Left ventricle myocardium superior (tissue), 1 donor: ENCODE results near the gene MAMDC2. TPM values are rescaled to one million over a fixed set of nuclear protein-coding genes. Genes with fewer than 3 reads are reported as not detected.
A peak's percentile ranks its signal among the peaks of the same experiment; 100 is the strongest.

Experiments
- ATAC-seq: fragments of 200-7000 bp; cut with Tn5 transposase; one replicate; pipeline ENCODE4 v1.9.1; 2020; ENCODE audit warnings: mild to moderate bottlenecking, moderate library complexity
- DNase-seq: peaks from one replicate; pipeline ENCODE4 v3.0.0-alpha.2; 2020
- intact Hi-C: fragments of 100-400 bp; cut with micrococcal nuclease; formaldehyde crosslinking; loops from one replicate; pipeline ENCODE4 v1.11.0; 2022
- total RNA-seq: library from RNA; stranded (reverse); fragmentation: NEBNext Ultra II Directional; extraction: Animal tissue kit (Norgen Biotek cat#: 25700); gene quantifications from one replicate; pipeline ENCODE4 v1.2.1, GENCODE V29; 2021
- donor health status: DM: no; HTN: yes; CAD: no; lungs with severe emphysema.

Gene MAMDC2
- total RNA-seq, 1 donor from 2014 or later, result 8.9 TPM

- peak; percentile 63 for ATAC-seq
Measured at GRCh38 chr9:70058569-70059116, 15.0 kb downstream of the MAMDC2 start.

GRCh38 chr9:70060148-70060882 is 16.7 kb downstream of the MAMDC2 start:
- ATAC-seq (no peak), DNase-seq (no peak)
- intact Hi-C loops, result no loop called here

More at GRCh38 chr9:70058569-70059116, 15.0 kb downstream of the MAMDC2 start:
- intact Hi-C loops, result no loop called here
- no peak for DNase-seq

- intact Hi-C loops, result no loop called here
- ATAC-seq (no peak), DNase-seq (no peak)
Measured at GRCh38 chr9:70060883-70061507, 17.3 kb downstream of the MAMDC2 start.

- DNase-seq (no peak), ATAC-seq (peak; percentile 53)
- intact Hi-C loops, result no loop called here
Measured at GRCh38 chr9:70061776-70062175, 18.1 kb downstream of the MAMDC2 start.

DNA sequence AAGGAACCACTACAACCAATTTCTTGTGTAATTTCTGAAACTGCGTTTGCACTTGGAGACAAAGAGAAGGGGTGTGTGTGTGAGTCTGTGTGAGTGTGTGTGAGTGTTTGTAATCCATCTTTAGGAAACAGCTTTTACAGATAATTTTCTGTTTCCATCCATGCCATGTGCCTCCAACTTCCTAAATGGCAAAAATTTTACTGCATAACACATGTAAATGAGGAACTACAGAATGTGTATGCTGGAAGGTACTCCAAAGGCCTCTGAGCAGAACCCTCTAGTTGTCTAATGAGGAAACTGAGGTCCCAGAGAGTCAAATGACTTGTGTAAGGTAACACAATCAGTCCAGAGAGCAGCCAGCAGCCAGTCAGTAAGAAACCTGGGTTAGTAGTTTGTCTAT is 20.8 kb downstream of the MAMDC2 start:
- ATAC-seq, result no peak
- intact Hi-C loops, result no loop called here
- no peak for DNase-seq

DNA sequence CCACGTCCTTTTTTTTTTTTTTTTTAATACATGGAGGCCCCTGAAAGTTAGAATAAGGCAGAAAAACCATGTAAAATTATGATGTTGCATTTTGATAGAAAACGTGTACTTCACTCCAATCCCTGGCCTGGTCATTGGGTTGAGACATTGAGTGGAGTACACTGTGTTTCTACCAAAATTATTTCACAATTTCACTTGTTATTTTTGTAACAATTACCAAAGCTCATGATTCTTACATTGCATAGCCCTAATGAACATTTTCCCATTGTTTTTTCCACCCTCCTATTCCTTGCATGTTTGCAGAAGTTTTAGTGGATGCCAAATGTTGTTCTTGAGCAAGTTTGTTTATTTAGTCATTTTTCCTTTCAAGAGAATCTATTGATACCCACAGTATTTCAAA is 21.9 kb downstream of the MAMDC2 start:
- ATAC-seq (peak; percentile 74), DNase-seq (no peak)
- intact Hi-C loops, result no loop called here

DNA sequence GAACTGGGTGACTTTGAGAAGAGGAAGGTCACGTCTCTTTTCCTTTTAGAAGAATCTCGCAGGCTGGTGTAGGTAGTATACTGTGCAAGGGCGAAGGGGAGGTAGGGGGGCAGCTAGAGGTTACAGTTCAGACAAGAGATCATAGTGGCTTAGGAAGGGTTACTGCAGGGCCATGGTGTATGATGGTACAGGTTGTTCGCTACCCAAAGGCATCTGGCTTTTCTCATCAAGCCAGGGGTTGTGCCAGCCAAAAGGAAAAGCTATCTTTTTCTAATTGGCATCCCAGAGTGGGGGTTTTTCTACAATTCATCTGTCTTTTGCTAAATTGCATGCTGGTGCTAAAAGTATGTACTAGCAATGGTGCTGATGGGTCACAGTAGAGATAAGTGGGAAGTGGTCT is 22.8 kb downstream of the MAMDC2 start:
- DNase-seq, result no peak
- ATAC-seq, result no peak
- intact Hi-C loops, result no loop called here

DNA sequence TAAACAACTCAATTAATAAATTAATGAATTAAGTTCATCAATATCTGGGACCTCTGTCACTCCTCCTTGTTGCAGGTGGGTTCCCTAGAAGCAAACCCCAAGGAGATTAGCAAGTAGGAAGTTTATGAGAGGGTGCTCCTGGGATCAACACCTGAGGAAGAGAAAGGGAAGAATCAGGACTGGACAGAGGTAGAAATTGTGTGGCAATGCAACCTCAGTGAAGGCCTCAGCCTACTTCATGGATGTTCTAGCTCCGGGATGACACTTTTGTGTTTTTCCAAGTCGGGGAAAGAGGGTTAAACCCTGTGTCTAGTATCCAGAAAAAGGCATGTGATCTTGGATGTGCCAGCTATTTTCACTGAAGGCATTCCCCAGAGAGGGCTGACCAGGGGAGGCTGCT is 23.2 kb downstream of the MAMDC2 start:
- intact Hi-C loops, result no loop called here
- ATAC-seq, result no peak
- no peak for DNase-seq

GRCh38 chr9:70069704-70070103 is 26.1 kb downstream of the MAMDC2 start:
- ATAC-seq, result peak; percentile 61
- no peak for DNase-seq
- intact Hi-C loops, result no loop called here

DNA sequence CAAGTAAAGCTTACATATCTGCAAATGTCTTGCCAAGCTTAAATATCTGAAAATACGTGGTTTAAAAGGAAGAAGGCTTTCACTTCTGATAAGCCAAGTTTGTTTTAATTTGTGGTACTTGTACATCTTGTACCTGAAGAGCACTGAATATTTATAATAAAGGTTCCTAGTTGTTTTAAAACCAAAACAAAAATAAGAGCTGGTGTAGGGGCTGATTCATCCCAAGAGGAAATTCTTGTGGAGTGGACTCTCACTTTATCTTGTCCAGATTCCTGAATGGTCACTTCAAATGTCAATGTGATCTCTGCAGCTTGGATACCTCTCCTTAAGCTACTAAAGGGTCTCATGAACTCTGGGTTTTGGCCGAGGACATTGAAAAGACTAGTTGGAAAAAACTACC is 29.5 kb downstream of the MAMDC2 start:
- intact Hi-C loops, result no loop called here
- no peak for DNase-seq
- ATAC-seq, result no peak

- no peak for DNase-seq
- intact Hi-C loops, result no loop called here
- ATAC-seq, result peak; percentile 38
Measured at GRCh38 chr9:70073756-70074155, 30.1 kb downstream of the MAMDC2 start.

GRCh38 chr9:70076678-70077077 is 33.0 kb downstream of the MAMDC2 start:
- ATAC-seq (peak; percentile 7), DNase-seq (no peak)
- intact Hi-C loops, result no loop called here

DNA sequence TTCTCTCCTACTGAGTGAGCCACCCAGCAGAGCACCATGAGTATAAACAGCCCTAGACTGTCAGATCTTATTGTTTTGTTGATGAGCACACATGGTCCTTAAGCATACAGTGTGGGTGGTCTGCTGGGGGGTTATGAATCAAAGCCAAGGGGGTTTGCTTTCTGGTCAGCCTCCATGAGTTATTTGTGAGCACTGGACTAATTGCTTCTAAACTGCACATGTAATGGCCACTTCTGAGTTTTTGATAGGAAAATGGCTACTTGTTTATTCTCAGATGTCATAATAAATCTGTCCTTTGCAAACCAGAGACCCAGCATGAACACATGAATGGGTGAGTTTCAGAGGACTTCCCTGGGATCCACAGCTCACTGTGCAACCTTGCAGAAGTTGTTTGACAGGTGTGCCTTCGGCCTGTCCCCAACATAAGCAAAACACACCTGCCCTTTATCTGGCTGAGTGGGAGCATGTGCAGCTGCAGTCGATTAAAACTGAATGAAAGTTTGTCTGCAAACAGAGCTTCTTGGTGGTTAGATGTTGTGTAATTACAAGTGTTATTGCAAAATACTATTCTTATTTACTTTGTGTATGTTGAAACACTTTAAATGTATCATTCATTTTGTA is 35.9 kb downstream of the MAMDC2 start:
- ATAC-seq (peak; percentile 39), DNase-seq (no peak)
- intact Hi-C loops, result no loop called here

GRCh38 chr9:70080481-70081119 is 37.0 kb downstream of the MAMDC2 start:
- intact Hi-C loops, result no loop called here
- peak; percentile 92 for ATAC-seq
- DNase-seq, result peak; percentile 47

DNA sequence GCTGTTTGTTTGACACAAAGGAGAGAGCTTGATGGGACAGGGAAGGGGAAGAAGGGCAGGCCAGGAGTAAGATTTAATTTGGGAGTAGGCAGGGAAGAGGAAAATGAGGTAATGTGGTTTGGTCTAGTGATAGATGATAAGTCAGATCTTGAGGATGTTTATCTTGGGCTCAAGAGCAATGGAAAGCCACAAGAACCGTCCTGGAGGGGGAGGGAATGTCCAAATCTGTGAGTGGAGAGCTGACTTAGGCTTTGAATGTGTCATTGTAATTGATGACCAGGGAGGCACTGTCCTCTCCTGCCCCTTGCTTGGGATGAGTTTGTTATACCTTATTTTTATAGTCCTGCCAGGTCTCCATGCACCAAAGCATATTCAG is 37.5 kb downstream of the MAMDC2 start:
- intact Hi-C loops, result no loop called here
- ATAC-seq (peak; percentile 58), DNase-seq (no peak)

- intact Hi-C loops, result no loop called here
- DNase-seq (no peak), ATAC-seq (peak; percentile 27)
Measured at GRCh38 chr9:70083429-70083828, 39.8 kb downstream of the MAMDC2 start.

DNA sequence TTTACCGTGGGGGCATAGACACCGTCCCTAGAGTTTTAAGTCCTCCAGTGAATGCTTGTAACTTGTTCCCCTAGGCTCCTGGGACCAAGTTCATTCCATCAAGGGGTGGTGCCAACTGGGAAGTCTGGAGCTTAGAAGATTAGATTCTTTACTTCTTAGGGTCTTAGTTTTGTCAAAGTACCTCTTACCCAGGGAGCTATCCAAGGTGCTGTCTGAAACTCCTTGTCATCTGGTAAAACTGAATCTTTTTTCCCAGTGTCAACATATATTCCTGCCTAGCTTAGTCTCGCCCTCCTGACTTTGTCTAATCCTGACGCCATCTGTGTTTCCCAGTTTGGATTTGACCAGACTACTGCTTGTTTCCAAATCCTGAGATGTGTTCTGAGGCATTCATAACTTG is 41.6 kb downstream of the MAMDC2 start:
- intact Hi-C loops, result no loop called here
- ATAC-seq, result no peak
- DNase-seq, result no peak

GRCh38 chr9:70091103-70091502 is 47.5 kb downstream of the MAMDC2 start:
- ATAC-seq (peak; percentile 44), DNase-seq (no peak)
- intact Hi-C loops, result no loop called here

DNA sequence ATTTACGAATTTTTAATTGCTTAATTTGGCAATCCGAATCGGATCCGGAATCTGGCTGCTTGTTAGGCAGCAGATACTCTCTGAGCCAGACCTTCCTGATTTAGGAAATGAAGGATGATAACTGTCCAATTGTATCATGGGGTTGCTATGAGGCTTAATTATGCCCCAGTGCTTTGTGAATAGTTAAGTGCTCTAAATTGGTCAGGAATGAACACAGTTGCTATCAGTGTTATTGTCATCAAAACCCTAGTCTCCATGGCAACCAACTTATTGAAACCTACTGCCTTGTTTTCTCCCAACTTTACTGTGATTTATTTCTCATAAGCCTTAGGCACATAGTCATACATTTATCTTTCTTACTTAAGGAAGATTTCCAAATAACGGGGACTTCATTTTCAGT is 47.9 kb downstream of the MAMDC2 start:
- ATAC-seq (peak; percentile 42), DNase-seq (no peak)
- intact Hi-C loops, result no loop called here

DNA sequence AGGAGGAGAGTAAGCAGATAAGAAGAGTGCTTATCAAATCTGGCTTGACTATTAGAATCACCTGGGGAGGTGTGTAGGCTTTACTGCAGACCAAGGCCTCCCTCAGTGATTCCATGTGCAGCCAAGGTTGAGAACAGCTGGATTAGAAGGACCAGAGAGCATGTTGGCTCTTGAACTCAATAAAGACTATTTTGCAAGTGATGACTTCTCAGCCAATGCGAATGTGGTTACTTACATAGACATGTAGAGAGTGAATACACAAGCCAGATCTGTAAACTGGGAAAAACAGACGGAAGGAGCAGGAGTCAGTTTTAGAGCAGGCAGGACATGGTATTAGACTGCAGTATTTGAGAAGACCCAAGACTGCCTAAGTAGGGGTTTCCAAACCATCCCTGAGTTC is 48.5 kb downstream of the MAMDC2 start:
- DNase-seq (no peak), ATAC-seq (peak; percentile 13)
- intact Hi-C loops, result no loop called here
